GM18868 (cell line): ENCODE measurements around the gene PITRM1.

Experiments used
- ATAC-seq: cut with Tn5 transposase; IDR thresholded peaks from one replicate; pipeline ENCODE4 v1.9.1; 2021; ENCODE audit warnings: mild to moderate bottlenecking, moderate library complexity; ENCODE audit not compliant: unreplicated experiment

PITRM1 gene

GRCh38 chr10:3104251-3104918 is 68.2 kb downstream of the PITRM1 start:
- ATAC-seq = no peak

GRCh38 chr10:3103646-3104045 is 68.9 kb downstream of the PITRM1 start:
- ATAC-seq = no peak

GRCh38 chr10:3102720-3103427 is 69.7 kb downstream of the PITRM1 start:
- ATAC-seq = no peak

- ATAC-seq = no peak
These were observed 71.5 kb downstream of the PITRM1 start for GRCh38 chr10:3100856-3101640.

- ATAC-seq = no peak
These were observed 72.3 kb downstream of the PITRM1 start for GRCh38 chr10:3100093-3100792.

- no peak for ATAC-seq
These were observed 73.1 kb downstream of the PITRM1 start for GRCh38 chr10:3099291-3100092.

GRCh38 chr10:3098689-3099088 is 73.9 kb downstream of the PITRM1 start:
- ATAC-seq = no peak

- no peak for ATAC-seq
These were observed 75.4 kb downstream of the PITRM1 start for GRCh38 chr10:3097160-3097559.

GRCh38 chr10:3096149-3096548 is 76.4 kb downstream of the PITRM1 start:
- ATAC-seq = no peak

- ATAC-seq = peak; percentile 89
These were observed 77.0 kb downstream of the PITRM1 start for GRCh38 chr10:3095373-3096139.

GRCh38 chr10:3094609-3095036 is 78.0 kb downstream of the PITRM1 start:
- no peak for ATAC-seq

GRCh38 chr10:3093996-3094395 is 78.6 kb downstream of the PITRM1 start:
- ATAC-seq = no peak

- no peak for ATAC-seq
These were observed 80.7 kb downstream of the PITRM1 start for GRCh38 chr10:3091921-3092320.

GRCh38 chr10:3090914-3091787 is 81.4 kb downstream of the PITRM1 start:
- ATAC-seq = no peak

GRCh38 chr10:3090388-3090787 is 82.2 kb downstream of the PITRM1 start:
- ATAC-seq = no peak
